Testis (tissue), 3 donors: ENCODE results near the gene ZBTB39. TPM values are rescaled to one million over a fixed set of nuclear protein-coding genes. Genes with fewer than 3 reads are reported as not detected.

ENCODE experiments used
- DNase-seq: peaks from one replicate; pipeline ENCODE4 v3.0.0-alpha.2; 2019
- H3K27ac ChIP-seq, 2 donors: fragments of 200-600 bp; sonication (generic); one replicate each; pipeline ENCODE4 v1.5.1; 2019
- H3K27me3 ChIP-seq: fragments of 200-600 bp; sonication (generic); one replicate; pipeline ENCODE4 v1.5.1; 2019
- H3K36me3 ChIP-seq: fragments of 200-600 bp; sonication (generic); one replicate; pipeline ENCODE4 v1.5.1; 2017; ENCODE audit warnings: low read depth; ENCODE audit errors: missing control alignments
- H3K4me1 ChIP-seq: fragments of 200-600 bp; sonication (generic); one replicate; pipeline ENCODE4 v1.5.1; 2019
- H3K4me3 ChIP-seq, 2 donors: fragments of 200-600 bp; sonication (generic); one replicate each; pipeline ENCODE4 v1.5.1; 2017 to 2019
- H3K9me3 ChIP-seq: fragments of 200-600 bp; sonication (generic); one replicate; pipeline ENCODE4 v1.5.1; 2017
- POLR2A ChIP-seq: fragments of 450-650 bp; IDR thresholded peaks from one replicate; pipeline ENCODE4 v1.6.1; 2017; ENCODE audit warnings: antibody characterized with exemption, mild to moderate bottlenecking, moderate library complexity
- WGBS, 2 donors: methylation state at CpG; one replicate each; pipeline ENCODE4 v1.1.5; 2018; 5-methylcytosine and 5-hydroxymethylcytosine counted together
- intact Hi-C: fragments of 100-400 bp; cut with DNase I; formaldehyde crosslinking; loops from one replicate; pipeline ENCODE4 v1.15.1; 2023; ENCODE audit warnings: low total_unique reads
- polyA plus RNA-seq: library from polyadenylated mRNA; stranded (reverse); fragments of 350-450 nt; fragmentation: Illumina TruSeq; extraction: RNeasy Lipid Tissue Mini Kit (QIAGEN cat#74804); gene quantifications from one replicate; pipeline ENCODE4 v1.2.3, GENCODE V29; 2014; ENCODE audit warnings: low read depth, low replicate concordance; ENCODE audit not compliant: insufficient read depth
- total RNA-seq, 2 donors: library from RNA; depleted of rRNA; stranded (reverse); fragments of >200 nt; gene quantifications; one replicate each; pipeline ENCODE4 v1.2.3, GENCODE V29; 2016
- TF ChIP-seq, protein P1 (sequence below), 3 experiments: fragments of 450-650 bp in 2 of 3; fragments of 200-600 bp in 1 of 3; sonication (generic) in 1 of 3; IDR thresholded peaks; one replicate each; pipeline ENCODE4 v1.5.1; 2016 to 2019; ENCODE audit warnings: antibody characterized with exemption in 3 of 3, mild to moderate bottlenecking in 2 of 3, moderate library complexity in 1 of 3

ZBTB39 gene
- total and polyA plus RNA-seq, 3 donors from 2014 or later: 15.3 to 21.7 (median 21.0) TPM

DNA sequence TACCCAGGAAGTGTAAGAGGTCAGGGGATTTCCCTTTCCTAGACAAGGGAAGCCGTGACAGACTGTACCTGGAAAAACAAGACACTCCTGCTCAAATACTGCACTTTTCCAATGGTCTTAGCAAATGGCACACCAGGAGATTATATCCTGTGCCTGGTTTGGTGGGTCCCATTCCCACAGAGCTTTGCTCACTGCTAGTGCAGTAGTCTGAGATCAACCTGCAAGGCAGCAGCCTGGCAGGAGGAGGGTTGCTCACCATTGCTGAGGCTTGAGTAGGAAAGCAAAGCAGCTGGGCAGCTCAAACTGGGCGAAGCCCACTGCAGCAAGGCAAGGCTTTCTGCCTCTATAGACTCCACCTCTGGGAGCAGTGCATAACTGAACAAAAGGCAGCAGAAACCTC lies 47.9 kb downstream of the ZBTB39 start:
- H3K4me3 ChIP-seq: no peak overlapping the region
- no peaks in the 10 kb centered on the region for H3K27me3 ChIP-seq
- no peak for DNase-seq
- intact Hi-C loops: no loop called here
- H3K9me3 ChIP-seq: no peaks in the 10 kb centered on the region
- 84 to 85% methylated on average over 1 to 2 of the region's 2 CpGs for WGBS, 2 donors
- H3K4me1 ChIP-seq: no peaks in the 10 kb centered on the region
- H3K36me3 ChIP-seq: no peaks in the 10 kb centered on the region
- TF ChIP-seq, protein P1, sequence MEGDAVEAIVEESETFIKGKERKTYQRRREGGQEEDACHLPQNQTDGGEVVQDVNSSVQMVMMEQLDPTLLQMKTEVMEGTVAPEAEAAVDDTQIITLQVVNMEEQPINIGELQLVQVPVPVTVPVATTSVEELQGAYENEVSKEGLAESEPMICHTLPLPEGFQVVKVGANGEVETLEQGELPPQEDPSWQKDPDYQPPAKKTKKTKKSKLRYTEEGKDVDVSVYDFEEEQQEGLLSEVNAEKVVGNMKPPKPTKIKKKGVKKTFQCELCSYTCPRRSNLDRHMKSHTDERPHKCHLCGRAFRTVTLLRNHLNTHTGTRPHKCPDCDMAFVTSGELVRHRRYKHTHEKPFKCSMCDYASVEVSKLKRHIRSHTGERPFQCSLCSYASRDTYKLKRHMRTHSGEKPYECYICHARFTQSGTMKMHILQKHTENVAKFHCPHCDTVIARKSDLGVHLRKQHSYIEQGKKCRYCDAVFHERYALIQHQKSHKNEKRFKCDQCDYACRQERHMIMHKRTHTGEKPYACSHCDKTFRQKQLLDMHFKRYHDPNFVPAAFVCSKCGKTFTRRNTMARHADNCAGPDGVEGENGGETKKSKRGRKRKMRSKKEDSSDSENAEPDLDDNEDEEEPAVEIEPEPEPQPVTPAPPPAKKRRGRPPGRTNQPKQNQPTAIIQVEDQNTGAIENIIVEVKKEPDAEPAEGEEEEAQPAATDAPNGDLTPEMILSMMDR (IDR thresholded peaks at IDR 0.05): no peak
- no peak for TF ChIP-seq POLR2A
- H3K27ac ChIP-seq: no peak overlapping the region

DNA sequence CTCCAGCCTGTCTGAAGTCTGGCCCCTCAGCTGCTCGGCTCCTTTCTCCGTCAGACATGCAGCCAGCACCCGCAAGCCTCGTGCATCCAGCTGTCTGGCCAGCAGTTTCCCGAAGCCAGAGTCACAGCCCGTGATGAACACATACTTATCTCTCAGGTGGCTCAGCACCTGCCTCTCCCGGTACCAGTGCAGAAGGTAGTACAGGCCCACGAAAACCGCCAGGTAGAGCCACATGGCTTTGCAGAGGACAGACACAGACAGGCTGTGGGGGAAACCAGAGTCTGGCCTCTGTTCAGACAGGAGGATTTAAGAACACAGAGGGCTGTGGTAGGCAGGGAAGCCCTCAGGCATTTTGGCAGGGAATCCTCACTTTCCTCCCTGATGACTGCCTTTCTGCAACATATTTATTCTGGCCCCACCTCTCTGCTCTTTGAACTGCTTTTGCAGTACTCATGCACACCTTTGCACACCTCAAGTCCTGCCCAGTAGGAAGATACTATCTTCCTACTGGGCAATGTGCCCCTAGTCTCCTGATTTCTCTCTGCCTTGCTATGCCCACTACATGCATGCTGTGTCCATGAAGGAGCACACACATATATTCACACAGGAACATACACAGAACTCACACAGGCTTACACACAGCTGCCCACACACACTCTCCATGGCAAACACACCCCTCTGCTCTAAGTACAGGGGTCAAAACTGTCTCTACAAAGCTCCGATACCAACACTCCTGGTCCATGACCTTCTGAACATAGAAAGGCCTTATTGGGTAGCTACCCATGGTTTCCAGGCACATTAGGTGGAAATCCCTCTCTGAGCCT lies 48.9 kb downstream of the ZBTB39 start, which contains the start of gene RDH16:
TSS of gene RDH16 (minus strand) at position 380 of the 824 bp plus-strand sequence. CDS start at position 234, 146 bp downstream.
- intact Hi-C loops: no loop called here
- no peaks in the 10 kb centered on the region for H3K4me1 ChIP-seq
- no peaks in the 10 kb centered on the region for H3K36me3 ChIP-seq
- TF ChIP-seq POLR2A: no peak
- TF ChIP-seq, protein P1 (IDR thresholded peaks at IDR 0.05): no peak
- no peak within 1 kb of the TSS for H3K4me3 ChIP-seq
- no peaks in the 10 kb centered on the region for H3K27me3 ChIP-seq
- H3K9me3 ChIP-seq: no peaks in the 10 kb centered on the region
- WGBS, 2 donors: 83 to 88% methylated on average over 10 of the region's 10 CpGs
- H3K27ac ChIP-seq: no peak within 1 kb of the TSS
- DNase-seq: no peak

DNA sequence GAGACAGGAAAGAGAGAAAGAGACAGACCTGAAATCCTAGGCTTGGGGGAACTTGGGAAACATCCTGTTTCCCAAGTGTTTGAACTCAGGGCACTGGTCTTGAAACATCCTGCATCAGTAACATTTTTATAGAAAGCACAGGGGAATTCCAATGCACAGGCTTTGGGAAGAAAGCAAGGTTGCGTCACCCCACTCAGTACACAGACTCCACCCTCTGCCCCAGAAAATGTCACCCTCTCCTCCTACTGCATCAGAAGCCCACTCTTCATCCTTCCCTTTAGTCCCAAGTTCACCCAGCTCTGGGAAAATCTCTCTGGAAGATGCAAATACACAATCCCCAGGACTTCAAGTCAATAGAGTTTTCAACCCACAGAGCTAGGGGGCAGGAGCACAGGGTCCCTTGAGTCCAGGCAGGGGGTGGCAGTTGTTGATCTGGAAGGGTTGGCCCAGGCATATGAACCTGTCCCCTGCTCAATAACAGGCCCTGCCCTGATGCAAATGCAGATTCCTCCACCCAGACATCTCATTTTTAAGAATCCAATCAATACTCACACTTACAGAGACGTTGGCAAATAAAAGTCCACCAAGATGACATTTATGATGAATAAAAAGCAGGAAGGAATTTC lies 50.6 kb downstream of the ZBTB39 start:
- no peaks in the 10 kb centered on the region for H3K36me3 ChIP-seq
- no peak overlapping the region for H3K27ac ChIP-seq
- no peaks in the 10 kb centered on the region for H3K4me1 ChIP-seq
- no peak for DNase-seq
- no peaks in the 10 kb centered on the region for H3K27me3 ChIP-seq
- H3K9me3 ChIP-seq: no peaks in the 10 kb centered on the region
- no peak overlapping the region for H3K4me3 ChIP-seq
- intact Hi-C loops: no loop called here
- TF ChIP-seq, protein P1 (IDR thresholded peaks at IDR 0.05): no peak
- no peak for TF ChIP-seq POLR2A
- 72 to 85% methylated on average over 2 of the region's 2 CpGs for WGBS, 2 donors

DNA sequence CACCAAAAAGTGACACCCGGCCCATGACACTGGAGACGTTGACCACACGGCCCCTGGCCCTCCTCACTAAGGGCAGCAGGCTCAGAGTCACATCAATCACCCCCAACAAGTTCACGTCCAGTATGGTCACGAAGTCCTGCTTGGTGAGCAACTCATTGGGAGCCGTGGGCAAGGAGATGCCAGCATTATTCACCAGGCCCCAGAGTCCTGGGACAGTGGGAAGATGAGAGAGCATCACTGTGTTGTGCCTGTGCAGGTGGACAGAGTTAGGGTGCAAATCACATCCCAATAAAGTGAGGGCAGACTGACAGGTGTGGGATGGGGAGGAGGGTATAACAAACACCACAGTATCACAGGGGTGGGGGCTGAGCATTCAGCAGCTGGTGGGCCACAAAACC lies 51.4 kb downstream of the ZBTB39 start:
- 77 to 79% methylated on average over 5 to 6 of the region's 6 CpGs for WGBS, 2 donors
- no peaks in the 10 kb centered on the region for H3K36me3 ChIP-seq
- no peaks in the 10 kb centered on the region for H3K9me3 ChIP-seq
- DNase-seq: no peak
- no peak overlapping the region for H3K27ac ChIP-seq
- H3K4me3 ChIP-seq: no peak overlapping the region
- intact Hi-C loops: no loop called here
- H3K27me3 ChIP-seq: no peaks in the 10 kb centered on the region
- no peak for TF ChIP-seq POLR2A
- TF ChIP-seq, protein P1 (IDR thresholded peaks at IDR 0.05): no peak
- no peaks in the 10 kb centered on the region for H3K4me1 ChIP-seq
